ENCODE results near the gene SNORC. TPM values are rescaled to one million over a fixed set of nuclear protein-coding genes. Genes with fewer than 3 reads are reported as not detected.
A peak's percentile ranks its signal among the peaks of the same experiment; 100 is the strongest.
"Not testable (repeated sequence)": the region's sequence is repeated elsewhere in the genome, so short reads cannot be mapped to it uniquely, and the experiment has no call there.

Gene SNORC
- total RNA-seq, 1 donor from 2014 or later: 2.5 TPM

- no peak for DNase-seq (ENCODE audit: low read depth)
- Histone ChIP-seq H3K4me3 (ENCODE audit: low read depth, low read length) (no peak overlapping the region), H3K27me3 (ENCODE audit: control insufficient read depth, insufficient read depth, low read length) (no peaks in the 10 kb centered on the region), H3K36me3 (ENCODE audit: control insufficient read depth, insufficient read depth, low read length) (peaks cover 1% of the 10 kb centered on the region)
- TF ChIP-seq, protein P1, sequence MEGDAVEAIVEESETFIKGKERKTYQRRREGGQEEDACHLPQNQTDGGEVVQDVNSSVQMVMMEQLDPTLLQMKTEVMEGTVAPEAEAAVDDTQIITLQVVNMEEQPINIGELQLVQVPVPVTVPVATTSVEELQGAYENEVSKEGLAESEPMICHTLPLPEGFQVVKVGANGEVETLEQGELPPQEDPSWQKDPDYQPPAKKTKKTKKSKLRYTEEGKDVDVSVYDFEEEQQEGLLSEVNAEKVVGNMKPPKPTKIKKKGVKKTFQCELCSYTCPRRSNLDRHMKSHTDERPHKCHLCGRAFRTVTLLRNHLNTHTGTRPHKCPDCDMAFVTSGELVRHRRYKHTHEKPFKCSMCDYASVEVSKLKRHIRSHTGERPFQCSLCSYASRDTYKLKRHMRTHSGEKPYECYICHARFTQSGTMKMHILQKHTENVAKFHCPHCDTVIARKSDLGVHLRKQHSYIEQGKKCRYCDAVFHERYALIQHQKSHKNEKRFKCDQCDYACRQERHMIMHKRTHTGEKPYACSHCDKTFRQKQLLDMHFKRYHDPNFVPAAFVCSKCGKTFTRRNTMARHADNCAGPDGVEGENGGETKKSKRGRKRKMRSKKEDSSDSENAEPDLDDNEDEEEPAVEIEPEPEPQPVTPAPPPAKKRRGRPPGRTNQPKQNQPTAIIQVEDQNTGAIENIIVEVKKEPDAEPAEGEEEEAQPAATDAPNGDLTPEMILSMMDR (IDR thresholded peaks at IDR 0.05; ENCODE audit: insufficient read depth, low read length, poor library complexity, severe bottlenecking): no peak
These were observed 20.0 kb upstream of the SNORC start for GRCh38 chr2:232850039-232850438.

DNA sequence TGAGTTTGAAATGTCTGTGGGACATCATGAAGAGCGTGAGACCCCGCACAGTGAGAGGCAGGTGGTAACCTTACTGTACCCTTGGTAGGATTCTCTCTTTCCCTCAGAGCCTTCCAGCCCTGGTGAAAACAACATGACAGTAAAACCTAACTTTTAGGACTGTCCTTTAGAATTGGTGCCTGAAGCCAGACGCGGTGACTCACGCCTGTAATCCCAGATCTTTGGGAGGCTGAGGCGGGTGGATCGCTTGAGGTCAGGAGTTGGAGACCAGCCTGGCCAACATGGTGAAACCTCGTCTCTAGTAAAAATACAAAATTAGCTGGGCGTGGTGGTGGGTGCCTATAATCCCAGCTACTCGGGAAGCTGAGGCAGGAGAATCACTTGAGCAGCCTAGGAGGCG lies 18.0 kb upstream of the SNORC start:
- not testable (repeated sequence) for DNase-seq (ENCODE audit: low read depth); H3K36me3 ChIP-seq (ENCODE audit: control insufficient read depth, insufficient read depth, low read length)

GRCh38 chr2:232852676-232853075 lies 17.4 kb upstream of the SNORC start:
- no peak overlapping the region for H3K4me3 ChIP-seq (ENCODE audit: low read depth, low read length)
- peaks cover 2% of the 10 kb centered on the region for H3K36me3 ChIP-seq (ENCODE audit: control insufficient read depth, insufficient read depth, low read length)
- no peak for DNase-seq (ENCODE audit: low read depth)
- TF ChIP-seq, protein P1 (IDR thresholded peaks at IDR 0.05; ENCODE audit: insufficient read depth, low read length, poor library complexity, severe bottlenecking): no peak
- no peaks in the 10 kb centered on the region for H3K27me3 ChIP-seq (ENCODE audit: control insufficient read depth, insufficient read depth, low read length)

More for the DNA sequence above, 18.0 kb upstream of the SNORC start:
- H3K27me3 ChIP-seq (ENCODE audit: control insufficient read depth, insufficient read depth, low read length); H3K4me3 ChIP-seq (ENCODE audit: low read depth, low read length): not testable (repeated sequence)

DNA sequence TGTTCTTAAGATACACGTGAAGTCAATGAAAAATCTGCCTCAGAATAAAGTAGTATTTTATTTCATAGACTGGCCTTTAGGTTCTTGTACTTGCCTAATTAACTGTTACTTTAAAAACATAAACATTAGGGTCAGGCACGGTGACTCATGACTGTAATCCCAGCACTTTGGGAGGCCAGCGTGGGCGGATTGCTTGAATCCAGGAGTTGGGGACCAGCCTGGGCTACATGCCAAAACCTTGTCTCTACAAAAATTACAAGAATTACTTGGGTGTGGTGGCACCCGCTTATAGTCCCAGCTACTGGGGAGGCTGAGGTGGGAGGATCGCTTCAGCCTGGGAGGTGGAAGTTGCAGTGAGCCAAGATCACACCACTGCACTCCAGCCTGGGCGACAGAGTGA lies 16.0 kb upstream of the SNORC start:
- Histone ChIP-seq H3K27me3 (ENCODE audit: control insufficient read depth, insufficient read depth, low read length) (no peaks in the 10 kb centered on the region), H3K36me3 (ENCODE audit: control insufficient read depth, insufficient read depth, low read length) (peaks cover 2% of the 10 kb centered on the region), H3K4me3 (ENCODE audit: low read depth, low read length) (no peak overlapping the region)
- TF ChIP-seq, protein P1 (IDR thresholded peaks at IDR 0.05; ENCODE audit: insufficient read depth, low read length, poor library complexity, severe bottlenecking): no peak
- no peak for DNase-seq (ENCODE audit: low read depth)

DNA sequence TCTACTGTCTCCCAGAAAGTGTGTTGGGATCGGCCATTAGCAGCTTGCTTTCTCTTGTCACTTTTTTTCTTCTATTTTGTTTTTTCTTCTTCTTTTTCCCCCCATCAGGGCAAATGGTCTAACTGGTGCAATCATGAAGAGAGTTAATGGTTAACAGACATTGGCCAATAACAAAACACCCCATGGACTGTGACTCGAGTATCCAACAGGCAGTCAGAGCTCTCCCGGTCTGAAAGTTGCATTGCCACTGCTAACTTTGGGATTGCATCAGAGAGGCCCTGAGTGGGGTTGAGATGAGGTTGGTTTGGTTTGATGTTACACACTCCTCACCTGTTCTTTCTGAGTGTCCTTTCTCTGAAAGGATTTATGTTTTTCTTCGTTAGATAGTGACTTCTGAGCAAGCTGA lies 12.9 kb upstream of the SNORC start:
- no peaks in the 10 kb centered on the region for H3K27me3 ChIP-seq (ENCODE audit: control insufficient read depth, insufficient read depth, low read length)

GRCh38 chr2:232859385-232859916 lies 10.6 kb upstream of the SNORC start:
- DNase-seq (ENCODE audit: low read depth): no peak
- TF ChIP-seq, protein P1 (IDR thresholded peaks at IDR 0.05; ENCODE audit: insufficient read depth, low read length, poor library complexity, severe bottlenecking): no peak
- peaks cover 1% of the 10 kb centered on the region for H3K36me3 ChIP-seq (ENCODE audit: control insufficient read depth, insufficient read depth, low read length)
- no peaks in the 10 kb centered on the region for H3K27me3 ChIP-seq (ENCODE audit: control insufficient read depth, insufficient read depth, low read length)
- H3K4me3 ChIP-seq (ENCODE audit: low read depth, low read length): no peak overlapping the region

More for the DNA sequence above, 12.9 kb upstream of the SNORC start:
- Histone ChIP-seq H3K4me3 (ENCODE audit: low read depth, low read length) (no peak overlapping the region), H3K36me3 (ENCODE audit: control insufficient read depth, insufficient read depth, low read length) (peaks cover 1% of the 10 kb centered on the region)
- peak; percentile 66 for DNase-seq (ENCODE audit: low read depth)
- TF ChIP-seq, protein P1 (IDR thresholded peaks at IDR 0.05; ENCODE audit: insufficient read depth, low read length, poor library complexity, severe bottlenecking): no peak
